ENCODE results near the gene RABGGTB. TPM values are rescaled to one million over a fixed set of nuclear protein-coding genes. Genes with fewer than 3 reads are reported as not detected.
A peak's percentile ranks its signal among the peaks of the same experiment; 100 is the strongest.

RABGGTB gene
- total and polyA plus RNA-seq, 9 of the 15 experiments (the other 6 are each of a cell fraction or from before 2014, with no cell fraction given): 148 to 354 (median 206) TPM

GRCh38 chr1:75785983-75786853, at the start of gene RABGGTB (continued):
- TF ChIP-seq FOSL1 (tag; conservative IDR thresholded peaks at IDR 0.05) (no peak), SMAD3 (CRISPR knock-in tag; conservative IDR thresholded peaks at IDR 0.05) (0 out of 2 replicates have a peak, but pooled peaks have one; percentile 9), THRAP3 (IDR thresholded peaks at IDR 0.05; ENCODE audit: borderline replicate concordance) (no peak), ZNF707 (CRISPR knock-in tag; conservative IDR thresholded peaks at IDR 0.05) (no peak), ZNF766 (CRISPR knock-in tag; conservative IDR thresholded peaks at IDR 0.05) (peak; percentile 74; the same call in 1 of the 2 replicates), TCFL5 (CRISPR knock-in tag; conservative IDR thresholded peaks at IDR 0.05) (no peak), HDGF (IDR thresholded peaks at IDR 0.05) (no peak), EWSR1 (IDR thresholded peaks at IDR 0.05; ENCODE audit: borderline replicate concordance, low read depth, partially characterized antibody) (no peak), ATF3 (IDR thresholded peaks at IDR 0.05) (no peak), ATF3 (CRISPR knock-in tag; conservative IDR thresholded peaks at IDR 0.05) (peak; percentile 24), ZNF644 (tag; IDR thresholded peaks at IDR 0.05; ENCODE audit: low read depth) (peak; percentile 41; the same call in 1 of the 2 replicates), USF1 (CRISPR knock-in tag; IDR thresholded peaks at IDR 0.05) (no peak), JUND (IDR thresholded peaks at IDR 0.05; ENCODE audit: borderline replicate concordance, low read depth, low read length) (peak; percentile 51; the same call in 1 of the 2 replicates), JUND (tag; IDR thresholded peaks at IDR 0.05; ENCODE audit: borderline replicate concordance, low read depth, low read length) (peak; percentile 10; the same call in 1 of the 3 replicates), HDAC2 (IDR thresholded peaks at IDR 0.05) (no peak; the same call in 1 of the 2 replicates), SFPQ (IDR thresholded peaks at IDR 0.05; ENCODE audit: low read depth, low read length) (no peak), EP400 (IDR thresholded peaks at IDR 0.05) (peak; percentile 98), NFE2 (IDR thresholded peaks at IDR 0.05; ENCODE audit: low read depth) (peak; percentile 81), ZNF431 (CRISPR knock-in tag; IDR thresholded peaks at IDR 0.05) (0 out of 2 replicates have a peak, but pooled peaks have one; percentile 33), ELF1 (tag; IDR thresholded peaks at IDR 0.05) (peak; percentile 69), KLF16 (IDR thresholded peaks at IDR 0.05) (no peak), ATF6 (CRISPR knock-in tag; IDR thresholded peaks at IDR 0.05) (no peak), OTX1 (CRISPR knock-in tag; IDR thresholded peaks at IDR 0.05) (0 out of 2 replicates have a peak, but pooled peaks have one; percentile 66)

Measured in K562 (cell line).